Effector memory CD8-positive, alpha-beta T cell (primary cell): ENCODE results near the gene ZFP64.

Experiments used
- ATAC-seq: fragments of 150-1000 bp; cut with Tn5 transposase; replicated peaks from 2 replicates; pipeline ENCODE4 v1.10.0; 2021; ENCODE audit warnings: mild to moderate bottlenecking, moderate library complexity
- DNase-seq, 3 experiments: peaks; one replicate each; pipeline ENCODE4 v3.0.0; 2021
- H3K27ac Mint-ChIP-seq, 2 donors: one replicate each; pipeline ENCODE4 v1.8.0; 2022; ENCODE audit warnings: mild to moderate bottlenecking in 2 of 2, mixed read lengths in 2 of 2, moderate library complexity in 2 of 2
- H3K27me3 Mint-ChIP-seq, 2 donors: one replicate each; pipeline ENCODE4 v1.8.0; 2022; ENCODE audit warnings: mixed read lengths in 2 of 2
- H3K36me3 Mint-ChIP-seq: one replicate; pipeline ENCODE4 v1.8.0; 2022; ENCODE audit warnings: mild to moderate bottlenecking, moderate library complexity, mixed read lengths; ENCODE audit not compliant: insufficient read depth
- H3K4me1 Mint-ChIP-seq, 2 donors: one replicate each; pipeline ENCODE4 v1.8.0; 2022; ENCODE audit warnings: low read depth in 2 of 2, mixed read lengths in 2 of 2
- H3K4me3 Mint-ChIP-seq, 2 donors: one replicate each; pipeline ENCODE4 v1.8.0; 2022; ENCODE audit warnings: mild to moderate bottlenecking in 2 of 2, mixed read lengths in 2 of 2, moderate library complexity in 2 of 2
- H3K9me3 Mint-ChIP-seq, 2 donors: one replicate each; pipeline ENCODE4 v1.8.0; 2022; ENCODE audit warnings: mixed read lengths in 2 of 2

ZFP64 gene

DNA sequence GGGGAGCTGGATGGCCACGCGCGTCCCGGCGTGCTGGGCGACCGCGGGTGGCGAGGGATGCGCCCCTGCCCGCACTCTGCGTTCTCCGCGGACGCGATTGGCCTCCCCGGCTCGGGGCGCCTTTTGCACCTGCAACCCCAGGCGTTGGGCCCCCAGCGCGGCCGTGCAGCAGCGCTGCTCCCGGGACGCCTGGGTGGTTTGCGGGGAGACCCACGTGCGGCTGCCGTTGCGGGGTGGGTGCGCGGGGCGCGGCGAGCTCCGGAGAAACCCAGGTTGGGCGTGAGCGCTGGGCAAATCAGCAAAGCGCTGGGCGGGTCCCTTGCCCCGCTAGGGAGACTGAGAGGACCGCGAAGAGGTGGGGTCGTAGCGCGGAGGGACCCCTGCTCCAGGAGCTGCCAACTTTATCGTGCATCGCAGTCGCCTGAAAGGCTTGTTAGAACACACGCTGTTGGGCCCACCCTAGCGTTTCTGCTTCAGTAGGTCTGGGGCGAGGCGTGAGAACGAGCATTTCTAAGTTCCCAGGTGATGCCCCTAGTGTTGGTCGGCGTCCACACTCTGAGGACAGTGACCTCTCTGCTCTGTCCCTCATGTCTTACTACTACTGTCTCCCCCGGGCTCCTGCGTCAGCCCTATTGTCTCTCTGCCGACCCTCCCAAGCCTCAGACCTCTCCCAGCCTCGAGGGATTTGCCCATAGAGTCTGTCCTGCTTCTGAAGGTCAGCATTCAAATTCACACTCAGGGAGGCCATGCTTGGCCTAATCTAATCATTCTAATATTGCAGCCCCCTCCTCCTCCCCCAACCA is 538 bp upstream of the ZFP64 start:
- H3K27ac Mint-ChIP-seq: peak overlapping the region; percentile 88 to 92
- peaks cover 6% of the 10 kb centered on the region for H3K36me3 Mint-ChIP-seq
- H3K4me3 Mint-ChIP-seq: peak overlapping the region; percentile 89 to 92
- ATAC-seq (peak; percentile 61), DNase-seq (peak; percentile 43 to 57 (median 52))
- no peaks in the 10 kb centered on the region for H3K9me3 Mint-ChIP-seq
- no peaks in the 10 kb centered on the region for H3K27me3 Mint-ChIP-seq
- peaks cover 10 to 12% of the 10 kb centered on the region in 2 donors for H3K4me1 Mint-ChIP-seq

DNA sequence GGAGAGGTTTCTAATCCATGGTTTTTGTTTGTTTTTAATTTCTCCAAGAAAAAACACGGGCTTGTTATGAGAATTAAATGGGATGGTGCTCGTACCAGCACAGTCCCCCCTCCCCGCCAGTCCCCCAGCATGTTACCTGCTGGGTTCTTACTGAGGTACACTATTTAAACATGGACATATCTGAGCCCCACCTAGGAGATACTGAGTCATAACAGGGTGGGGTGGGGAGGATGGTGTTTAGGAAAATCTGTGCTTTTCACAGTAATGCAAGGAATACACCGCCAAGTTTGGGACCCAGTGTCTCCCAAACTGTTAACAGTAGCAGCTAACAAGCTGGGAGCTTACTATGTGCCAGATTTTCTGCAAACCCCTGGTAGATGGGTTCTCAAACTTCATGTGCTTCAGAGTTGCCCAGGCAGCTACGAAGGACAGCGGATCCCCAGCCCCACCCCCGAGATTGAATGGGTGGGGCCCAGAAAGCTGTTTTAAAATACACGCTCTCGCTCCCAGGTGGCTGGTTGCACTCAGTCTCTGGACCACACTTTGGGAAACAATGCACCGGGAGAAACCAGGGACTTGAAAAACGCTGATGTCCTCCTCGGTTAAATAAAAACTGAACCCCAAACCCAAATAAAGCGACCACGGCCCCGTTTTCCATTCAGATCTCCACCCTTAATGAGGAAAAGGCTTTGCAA is 995 bp downstream of the ZFP64 start:
- Mint-ChIP-seq H3K4me1 (peaks cover 10 to 12% of the 10 kb centered on the region in 2 donors), H3K4me3 (peak overlapping the region; percentile 89 to 92), H3K27ac (peak overlapping the region; percentile 77 to 92), H3K36me3 (peaks cover 15% of the 10 kb centered on the region), H3K9me3 (no peaks in the 10 kb centered on the region), H3K27me3 (no peaks in the 10 kb centered on the region)
- DNase-seq: peak; percentile 8 to 19 (median 10)
- no peak for ATAC-seq

DNA sequence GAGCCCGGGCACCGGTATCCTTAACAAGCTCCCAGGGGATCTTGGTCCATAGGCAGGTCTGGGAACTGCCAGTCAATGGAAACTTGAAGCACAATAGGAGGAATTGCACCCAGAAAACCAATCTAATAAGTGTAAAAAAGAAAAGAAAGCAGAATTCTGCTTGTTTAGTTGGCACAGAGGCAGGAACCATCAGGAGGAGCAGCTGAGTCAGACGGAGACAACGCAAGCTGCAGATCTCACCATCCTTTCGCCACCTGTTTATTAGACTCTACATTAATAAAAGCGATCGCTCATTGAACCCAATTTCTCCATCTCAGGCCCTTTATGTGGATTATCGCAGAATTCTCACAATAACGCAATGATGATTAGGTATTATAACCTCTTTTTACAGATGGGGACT is 9.8 kb downstream of the ZFP64 start:
- Mint-ChIP-seq H3K4me3 (no peak overlapping the region), H3K36me3 (peaks cover 24% of the 10 kb centered on the region), H3K27ac (no peak overlapping the region), H3K9me3 (no peaks in the 10 kb centered on the region), H3K27me3 (no peaks in the 10 kb centered on the region), H3K4me1 (peaks cover 3 to 7% of the 10 kb centered on the region in 2 donors)
- no peak for DNase-seq
- no peak for ATAC-seq

DNA sequence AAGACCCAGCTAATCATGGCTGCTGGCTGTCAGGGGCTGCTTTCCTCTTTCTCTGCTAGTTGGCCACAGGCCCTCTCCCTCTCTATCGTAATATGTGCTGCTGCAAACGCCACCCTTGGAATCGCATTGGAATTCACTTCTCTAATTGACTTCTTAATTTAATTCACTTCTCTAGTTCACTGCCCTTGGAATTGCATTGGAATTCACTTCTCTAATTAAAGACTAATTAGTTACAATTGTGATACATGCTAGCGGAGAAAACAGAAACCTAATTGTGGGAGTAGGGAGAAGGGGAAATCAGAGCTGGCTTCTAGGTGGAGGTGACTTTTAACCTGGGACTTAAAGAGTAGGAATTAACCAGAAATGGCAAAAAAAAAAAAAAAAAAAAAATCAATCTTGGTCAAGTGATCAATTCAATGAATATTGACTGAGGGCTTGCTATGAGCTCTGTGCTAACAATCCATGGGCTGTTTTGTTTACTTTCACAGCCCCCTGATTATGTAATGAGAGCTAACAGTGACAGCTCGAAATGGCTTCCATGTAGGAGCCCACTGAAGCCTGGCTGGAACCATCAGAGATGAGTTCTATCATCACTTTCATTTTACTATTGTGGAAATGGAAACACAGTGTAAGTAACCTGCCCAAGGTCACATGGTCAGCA is 11.3 kb downstream of the ZFP64 start:
- Mint-ChIP-seq H3K27me3 (no peaks in the 10 kb centered on the region), H3K27ac (peak overlapping the region in 1 of 2 donors; percentile 4), H3K9me3 (no peaks in the 10 kb centered on the region), H3K4me3 (no peak overlapping the region), H3K36me3 (peaks cover 18% of the 10 kb centered on the region), H3K4me1 (peaks cover 3 to 7% of the 10 kb centered on the region in 2 donors)
- no peak for ATAC-seq
- DNase-seq: no peak

DNA sequence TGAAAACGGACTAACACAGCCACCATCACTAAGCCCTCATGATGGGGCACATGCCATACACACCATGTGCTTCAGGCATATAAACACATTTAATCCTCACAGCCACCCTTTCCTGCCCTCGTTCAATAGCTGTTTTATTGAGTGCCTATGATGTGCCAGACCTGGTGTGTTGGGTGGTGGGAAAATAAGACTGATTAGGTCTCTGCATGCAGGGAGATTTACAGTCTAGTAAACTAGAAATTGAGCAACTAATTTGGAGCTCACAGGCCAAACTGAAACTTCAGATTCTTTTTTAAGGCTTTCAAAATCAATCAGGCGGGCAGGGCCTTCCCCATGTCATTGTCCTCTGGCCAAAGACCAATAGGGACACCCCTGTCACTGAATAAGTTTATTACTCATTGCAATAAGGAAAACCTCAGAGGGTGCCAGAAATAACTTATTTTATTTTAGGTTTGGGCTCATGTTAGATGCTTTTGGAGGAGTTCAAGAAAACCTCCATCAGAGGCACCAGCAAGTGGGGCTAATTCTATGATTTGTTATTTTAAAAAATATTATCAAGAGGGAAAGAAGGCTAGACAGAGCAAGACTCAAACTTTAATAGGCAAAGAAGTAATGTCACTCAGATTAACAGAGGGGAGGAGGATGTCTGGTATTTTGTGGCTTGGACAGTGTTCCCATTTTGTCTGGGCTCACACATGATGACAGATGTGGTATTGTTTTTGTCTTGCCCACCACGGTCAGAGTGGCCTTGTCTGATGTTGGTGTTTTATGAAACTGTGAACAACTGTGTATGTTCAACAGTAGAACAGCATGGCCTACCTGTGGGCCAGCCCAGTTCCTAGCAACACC is 12.0 kb downstream of the ZFP64 start:
- Mint-ChIP-seq H3K36me3 (peaks cover 12% of the 10 kb centered on the region), H3K27me3 (no peaks in the 10 kb centered on the region), H3K4me3 (no peak overlapping the region), H3K27ac (peak overlapping the region in 1 of 2 donors; percentile 4), H3K9me3 (no peaks in the 10 kb centered on the region), H3K4me1 (peaks cover 3 to 7% of the 10 kb centered on the region in 2 donors)
- no peak for DNase-seq
- no peak for ATAC-seq

DNA sequence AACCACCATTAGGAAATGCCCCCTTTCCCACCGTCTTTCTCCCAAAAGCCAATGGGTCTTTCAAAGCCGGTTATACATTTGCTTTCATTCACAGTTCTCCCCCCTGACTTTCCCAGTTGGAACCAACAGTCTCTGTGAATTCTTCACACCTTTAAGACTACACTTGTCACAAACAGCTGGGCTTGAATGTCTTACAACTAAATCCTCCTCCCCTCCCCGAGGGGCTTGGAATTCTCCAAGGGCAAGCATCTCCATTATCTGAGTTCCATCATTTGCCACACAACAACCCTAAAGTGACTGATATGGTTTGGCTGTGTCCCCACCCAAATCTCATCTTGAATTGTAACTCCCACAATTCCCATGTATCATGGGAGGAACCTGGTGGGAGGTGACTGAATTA is 12.9 kb downstream of the ZFP64 start:
- H3K36me3 Mint-ChIP-seq: peaks cover 10% of the 10 kb centered on the region
- H3K27me3 Mint-ChIP-seq: no peaks in the 10 kb centered on the region
- H3K27ac Mint-ChIP-seq: peak overlapping the region in 1 of 2 donors; percentile 38
- H3K4me1 Mint-ChIP-seq: peaks cover 3 to 4% of the 10 kb centered on the region in 2 donors
- ATAC-seq (no peak), DNase-seq (no peak)
- H3K9me3 Mint-ChIP-seq: no peaks in the 10 kb centered on the region
- no peak overlapping the region for H3K4me3 Mint-ChIP-seq

DNA sequence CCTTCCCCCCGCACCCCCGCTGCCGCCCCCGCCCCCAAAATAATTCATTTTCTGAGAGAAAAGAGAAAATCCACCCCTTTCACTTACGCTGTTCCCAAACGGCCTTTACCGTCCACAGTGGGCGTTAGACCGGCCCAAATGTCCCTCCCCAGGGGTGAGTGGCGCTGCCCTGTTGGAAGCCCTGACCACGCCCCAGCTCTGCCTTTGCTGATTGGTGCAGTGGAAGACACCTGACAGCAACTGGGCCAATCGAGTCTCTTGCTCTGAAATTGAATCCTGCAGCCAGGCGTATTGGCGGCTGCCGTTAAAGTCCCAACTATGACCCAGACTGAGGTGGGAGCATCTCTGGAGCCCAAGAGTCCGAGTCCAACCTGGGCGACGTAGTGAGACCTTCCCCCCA is 15.7 kb downstream of the ZFP64 start:
- no peak overlapping the region for H3K4me3 Mint-ChIP-seq
- no peak overlapping the region for H3K27ac Mint-ChIP-seq
- peaks cover 3% of the 10 kb centered on the region for H3K36me3 Mint-ChIP-seq
- no peak for DNase-seq
- H3K4me1 Mint-ChIP-seq: peaks cover 3 to 11% of the 10 kb centered on the region in 2 donors
- H3K27me3 Mint-ChIP-seq: no peaks in the 10 kb centered on the region
- no peak for ATAC-seq
- no peaks in the 10 kb centered on the region for H3K9me3 Mint-ChIP-seq

DNA sequence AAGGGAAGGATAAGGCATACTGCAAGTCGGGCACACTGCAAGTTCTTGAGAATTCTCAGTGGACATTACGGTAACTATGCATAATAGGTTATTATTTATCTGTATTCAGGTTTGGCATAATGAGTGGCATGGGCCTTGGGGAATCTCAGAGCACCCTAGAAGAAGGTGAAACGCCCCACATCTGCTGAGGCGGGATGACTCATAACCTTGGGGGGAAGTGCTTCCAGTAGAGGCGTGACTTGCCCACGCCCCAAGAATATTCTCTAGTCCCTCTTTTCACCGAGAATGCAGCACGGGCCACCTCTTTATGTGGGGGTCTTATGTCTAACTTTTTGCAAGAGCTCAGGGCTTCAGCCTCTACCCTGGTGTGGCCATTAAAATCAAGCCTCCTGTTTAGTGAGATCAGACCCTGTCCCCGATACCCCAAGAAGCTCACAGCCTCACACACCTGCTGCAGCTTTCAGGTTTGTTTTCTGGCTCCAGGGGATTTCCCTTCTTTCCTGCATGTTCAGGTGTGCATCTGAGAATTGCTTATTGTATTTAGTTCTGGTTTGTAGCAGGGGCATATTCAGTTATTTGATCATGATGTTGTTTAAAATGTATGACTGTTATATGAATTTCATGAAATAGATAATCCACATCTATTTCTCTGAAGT is 19.1 kb downstream of the ZFP64 start:
- Mint-ChIP-seq H3K27me3 (no peaks in the 10 kb centered on the region), H3K36me3 (peaks cover 7% of the 10 kb centered on the region), H3K27ac (peak overlapping the region in 1 of 2 donors; percentile 77), H3K4me1 (peaks cover 2 to 11% of the 10 kb centered on the region in 2 donors), H3K9me3 (no peaks in the 10 kb centered on the region), H3K4me3 (no peak overlapping the region)
- ATAC-seq (no peak), DNase-seq (no peak)

DNA sequence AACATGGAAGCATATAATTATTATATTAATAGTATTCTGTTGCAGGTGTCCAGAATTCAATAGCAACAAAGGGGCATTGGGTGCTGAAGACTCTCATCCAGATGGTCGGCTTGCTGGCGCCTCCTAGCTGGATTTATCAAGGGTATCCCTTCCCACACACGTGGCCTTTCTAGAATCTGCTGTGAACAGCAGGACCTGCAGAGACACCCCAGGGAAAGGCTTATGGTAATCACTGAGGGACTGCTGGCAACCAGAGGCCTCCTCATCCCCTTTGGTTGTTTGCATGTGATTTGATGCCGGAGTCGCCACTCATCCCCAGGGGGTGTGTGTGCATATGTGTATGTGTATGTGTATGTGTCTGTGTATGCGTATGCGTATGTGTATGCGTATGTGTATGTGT is 20.6 kb downstream of the ZFP64 start:
- Mint-ChIP-seq H3K36me3 (peaks cover 7% of the 10 kb centered on the region), H3K27ac (no peak overlapping the region)
- ATAC-seq: no peak

DNA sequence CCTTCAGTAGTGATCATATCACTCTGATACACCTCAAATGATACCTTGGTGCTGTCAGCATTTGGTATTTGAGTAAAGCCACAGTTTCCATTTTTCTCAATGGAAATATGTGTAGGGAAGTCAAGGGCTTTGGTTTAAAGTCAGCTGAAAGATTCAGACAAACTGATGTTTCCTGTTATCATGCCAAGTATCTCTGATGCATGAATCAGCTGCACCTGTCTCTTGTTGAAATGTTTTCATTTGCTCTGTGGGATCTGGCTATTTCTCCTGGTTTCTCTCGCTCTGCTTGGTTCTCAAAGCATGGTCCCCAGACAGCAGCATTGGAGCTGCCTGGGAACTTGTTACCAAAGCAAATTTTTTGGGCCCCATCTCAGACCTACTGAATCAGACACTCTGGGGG is 23.5 kb downstream of the ZFP64 start:
- ATAC-seq: no peak
- Mint-ChIP-seq H3K9me3 (no peaks in the 10 kb centered on the region), H3K4me1 (peaks cover 2 to 10% of the 10 kb centered on the region in 2 donors), H3K27ac (peak overlapping the region; percentile 32 to 69), H3K36me3 (peaks cover 29% of the 10 kb centered on the region), H3K27me3 (no peaks in the 10 kb centered on the region), H3K4me3 (no peak overlapping the region)
- no peak for DNase-seq

More for the DNA sequence above, 20.6 kb downstream of the ZFP64 start:
- no peak overlapping the region for H3K4me3 Mint-ChIP-seq
- no peak for DNase-seq
- H3K4me1 Mint-ChIP-seq: peaks cover 2 to 11% of the 10 kb centered on the region in 2 donors
- no peaks in the 10 kb centered on the region for H3K9me3 Mint-ChIP-seq
- H3K27me3 Mint-ChIP-seq: no peaks in the 10 kb centered on the region

DNA sequence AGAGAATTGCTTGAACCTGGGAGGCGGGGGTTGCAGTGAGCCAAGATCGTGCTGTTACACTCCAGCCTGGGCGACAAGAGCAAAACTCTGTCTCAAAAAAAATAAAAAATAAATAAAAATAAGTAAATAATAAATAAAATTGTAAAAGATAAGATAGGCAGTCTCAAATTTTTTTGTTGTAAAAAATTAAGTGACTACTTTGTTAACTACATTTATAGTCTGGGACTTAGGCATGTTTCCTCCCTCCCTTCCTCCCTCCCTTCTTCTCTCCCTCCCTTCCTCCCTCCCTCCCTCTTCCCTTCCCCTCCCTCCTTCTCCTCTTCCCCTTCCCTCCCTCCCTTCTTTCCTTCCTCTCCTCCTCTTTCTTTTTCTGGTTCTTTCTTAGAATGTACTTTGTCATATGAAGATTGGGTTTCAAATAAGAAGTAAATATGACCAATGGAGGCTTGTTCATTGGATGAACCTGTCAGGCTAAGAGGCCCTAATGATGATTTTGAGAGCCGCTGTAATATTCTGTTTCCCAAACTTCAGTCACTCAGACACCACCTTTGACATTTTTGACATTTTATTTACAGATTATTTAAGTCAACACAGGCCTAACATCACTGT is 24.2 kb downstream of the ZFP64 start:
- Mint-ChIP-seq H3K4me3 (no peak overlapping the region), H3K27me3 (no peaks in the 10 kb centered on the region), H3K36me3 (peaks cover 35% of the 10 kb centered on the region), H3K4me1 (peaks cover 2 to 4% of the 10 kb centered on the region in 2 donors), H3K9me3 (no peaks in the 10 kb centered on the region), H3K27ac (peak overlapping the region in 1 of 2 donors; percentile 32)
- ATAC-seq: no peak
- DNase-seq: no peak

DNA sequence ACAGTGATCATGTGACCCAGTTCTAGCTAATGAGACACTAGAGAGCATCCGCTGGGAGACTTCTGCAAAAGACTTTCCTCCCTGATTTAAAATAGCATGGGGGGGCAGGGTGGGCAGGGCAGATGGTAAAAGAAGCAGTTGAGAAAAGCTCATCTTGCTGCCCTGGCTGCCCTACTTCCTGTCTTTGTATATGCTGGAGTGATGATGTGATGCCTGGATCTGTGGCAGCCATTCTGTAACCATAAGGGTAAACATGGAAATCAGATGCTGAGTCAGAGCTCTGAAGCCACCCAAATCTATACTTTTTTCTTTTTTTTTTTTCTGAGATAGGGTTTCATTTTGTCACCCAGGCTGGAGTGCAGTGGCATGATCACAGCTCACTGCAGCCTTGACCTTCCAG is 25.4 kb downstream of the ZFP64 start:
- no peak overlapping the region for H3K4me3 Mint-ChIP-seq
- H3K9me3 Mint-ChIP-seq: no peaks in the 10 kb centered on the region
- no peak for DNase-seq
- peaks cover 2 to 4% of the 10 kb centered on the region in 2 donors for H3K4me1 Mint-ChIP-seq
- H3K36me3 Mint-ChIP-seq: peaks cover 43% of the 10 kb centered on the region
- no peak overlapping the region for H3K27ac Mint-ChIP-seq
- ATAC-seq: no peak
- no peaks in the 10 kb centered on the region for H3K27me3 Mint-ChIP-seq
